GM19397 (cell line): ENCODE data around the gene ASPHD2.
"Not testable (repeated sequence)": the region's sequence is repeated elsewhere in the genome, so short reads cannot be mapped to it uniquely, and the experiment has no call there.

Source experiments
- ATAC-seq: cut with Tn5 transposase; IDR thresholded peaks from one replicate; pipeline ENCODE4 v1.9.1; 2021; ENCODE audit warnings: mild to moderate bottlenecking, moderate library complexity; ENCODE audit not compliant: unreplicated experiment

Gene ASPHD2

DNA sequence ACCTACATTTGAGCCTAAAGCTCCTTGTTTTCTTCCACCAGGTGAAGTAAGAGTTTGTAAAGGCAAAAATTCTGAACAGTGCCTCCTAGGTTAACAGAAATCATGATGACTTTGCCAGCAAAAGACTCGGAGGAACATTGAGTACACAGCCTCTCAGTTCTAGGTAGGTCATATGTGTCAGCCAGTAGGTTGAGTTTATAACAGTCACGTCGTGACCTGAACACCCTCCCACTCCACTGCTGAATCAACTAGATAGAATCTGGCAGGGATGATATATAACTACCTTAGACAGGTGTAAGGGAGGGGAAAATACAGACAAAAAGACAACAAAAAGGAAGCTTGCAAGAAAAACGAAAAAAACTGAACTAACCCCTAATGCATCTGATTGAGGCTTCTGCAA is 12.8 kb upstream of the ASPHD2 start:
- ATAC-seq, result no peak

DNA sequence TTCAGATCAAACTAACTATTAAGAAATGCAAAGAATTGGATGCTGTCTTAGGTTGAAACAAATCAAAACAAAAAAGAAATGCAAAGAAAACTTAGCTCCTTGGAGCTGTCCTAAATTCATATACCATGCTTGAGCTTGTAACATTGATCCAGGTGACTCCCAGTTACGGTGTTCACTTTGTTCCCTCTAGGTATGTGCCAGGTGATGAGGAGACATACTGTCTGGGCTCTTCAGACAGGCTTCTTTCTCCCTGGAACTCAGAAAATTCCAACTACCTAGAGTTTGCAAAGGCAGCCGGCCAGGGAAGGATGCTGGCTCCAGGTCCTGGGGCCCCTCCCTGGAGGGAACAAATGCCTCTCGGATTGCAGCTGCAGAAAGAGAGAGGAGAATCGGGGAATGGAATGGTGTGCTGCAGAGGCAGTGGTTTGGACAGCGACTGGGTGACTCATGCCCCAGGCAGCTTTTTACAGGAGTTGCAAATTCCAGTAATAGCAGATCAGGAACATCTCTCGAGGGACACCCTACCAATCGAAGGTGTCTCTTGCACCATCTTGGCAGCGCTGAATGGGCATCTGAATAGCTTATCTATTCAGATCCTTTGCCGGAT is 12.3 kb upstream of the ASPHD2 start:
- no peak for ATAC-seq

DNA sequence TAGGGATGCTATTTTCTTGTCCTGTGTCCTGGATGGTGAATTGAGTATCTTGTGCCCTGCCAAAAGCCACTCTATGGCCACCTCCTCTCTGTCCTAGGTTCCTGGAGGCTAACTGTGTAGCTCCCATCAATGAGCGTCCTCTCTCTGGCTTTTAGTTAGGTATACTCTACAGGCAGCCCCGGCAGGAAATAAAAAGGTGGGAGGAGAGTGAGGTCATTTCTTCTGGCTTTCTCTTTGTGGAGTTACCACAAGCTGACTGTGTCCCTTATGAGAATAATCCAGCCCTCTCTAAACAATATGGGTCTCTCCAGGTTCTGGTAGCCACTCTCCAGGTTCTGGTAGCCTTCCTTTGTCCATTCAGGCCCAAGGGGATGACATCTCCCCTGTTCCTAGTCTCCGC is 11.7 kb upstream of the ASPHD2 start:
- no peak for ATAC-seq

DNA sequence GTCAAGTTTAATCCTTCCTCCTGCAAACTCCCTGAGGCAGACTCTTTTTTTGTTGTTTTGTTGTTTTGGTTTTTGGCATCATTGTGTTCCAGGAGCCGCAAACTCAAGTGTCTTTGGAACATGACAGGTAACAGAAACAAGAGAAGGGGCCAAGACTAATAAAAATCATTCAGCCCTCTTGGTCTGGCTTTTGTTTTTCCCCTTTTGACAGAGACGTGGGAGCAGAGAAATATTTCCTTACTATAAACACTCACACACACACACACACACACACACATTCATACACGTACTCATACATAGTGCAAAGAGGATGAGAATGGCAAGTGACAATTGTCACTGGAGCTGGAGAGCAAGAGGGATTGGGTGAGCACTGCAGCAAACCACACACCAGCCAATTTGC is 10.4 kb upstream of the ASPHD2 start:
- ATAC-seq, result no peak

DNA sequence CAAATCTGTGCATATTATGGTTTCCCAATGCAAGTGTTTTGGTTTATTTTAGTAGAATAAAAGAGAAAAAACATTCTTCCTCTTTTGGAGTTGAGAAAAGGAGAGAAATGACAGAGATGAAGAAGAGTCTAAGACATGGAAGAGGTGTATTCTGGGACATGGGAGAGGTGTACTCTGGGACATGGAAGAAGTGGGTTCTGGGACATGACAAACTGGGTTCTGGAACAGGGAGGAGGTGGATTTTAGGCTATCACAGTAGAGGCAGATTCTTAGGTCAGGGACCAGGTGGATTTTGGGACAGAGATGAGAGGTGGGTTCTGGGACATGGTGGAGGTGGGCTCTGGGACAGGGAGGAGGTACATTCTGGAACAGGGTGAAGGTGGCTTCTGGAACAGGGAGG is 2.1 kb upstream of the ASPHD2 start:
- ATAC-seq, result no peak

DNA sequence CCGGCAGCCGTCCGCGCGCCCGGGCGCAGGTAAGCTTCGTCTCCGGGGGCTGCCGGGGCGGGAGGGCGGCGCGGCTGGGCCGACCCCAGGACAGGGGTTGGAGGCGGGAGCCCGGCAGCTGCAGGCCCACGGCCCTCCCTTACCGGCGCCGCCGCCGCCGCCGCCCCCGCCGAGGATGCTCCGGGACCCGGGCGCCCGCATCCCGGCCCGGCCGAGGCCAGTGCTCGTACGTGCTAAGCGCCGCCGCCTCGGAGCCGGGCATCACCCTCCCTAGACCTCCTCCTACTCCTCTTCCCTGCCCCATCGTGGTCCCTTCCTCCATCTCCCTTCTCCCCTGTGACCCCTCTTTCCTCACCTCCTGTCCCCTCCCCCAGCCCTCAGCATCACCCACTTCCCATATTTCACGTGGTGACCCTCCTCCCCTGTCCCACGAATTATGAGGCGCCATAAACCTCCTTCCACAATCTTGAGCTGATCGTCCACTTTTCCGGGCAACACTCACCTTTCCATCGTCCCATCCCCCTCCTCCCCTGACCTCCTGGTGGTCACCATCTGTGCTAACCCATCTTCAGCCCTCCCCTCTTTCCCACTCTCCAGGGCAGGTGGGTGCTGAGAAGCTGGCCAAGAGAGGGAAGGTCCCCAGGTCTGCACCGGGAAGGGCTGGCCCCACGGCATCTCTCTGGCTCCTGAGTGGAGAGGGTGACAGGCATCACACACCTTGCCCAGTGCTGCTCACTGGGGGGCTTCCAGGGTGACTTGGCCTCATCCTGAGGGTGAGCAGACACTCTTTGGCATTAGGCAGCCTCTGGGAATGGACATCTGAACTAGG is 612 bp downstream of the ASPHD2 start:
- ATAC-seq, result peak; percentile 16

DNA sequence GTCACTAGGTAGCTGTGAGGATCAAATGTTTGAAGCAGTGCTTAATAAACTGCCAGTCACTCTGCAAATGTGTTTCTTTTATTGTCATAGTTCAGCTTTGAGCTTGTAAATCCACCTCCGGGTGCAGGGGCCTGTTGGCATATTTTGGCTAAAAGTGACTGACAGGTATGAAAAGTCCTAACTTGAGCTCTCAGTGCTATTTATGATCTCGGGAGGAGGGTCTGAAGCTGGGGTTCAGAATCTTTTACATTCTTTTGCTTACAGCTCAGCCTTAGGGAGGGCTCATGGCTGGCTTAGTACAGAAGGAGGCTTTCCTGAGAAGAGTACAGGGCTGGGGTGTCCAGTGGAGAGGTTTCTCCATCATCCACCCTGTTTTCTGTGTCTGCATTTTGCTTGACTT is 1.5 kb downstream of the ASPHD2 start:
- ATAC-seq, result no peak

DNA sequence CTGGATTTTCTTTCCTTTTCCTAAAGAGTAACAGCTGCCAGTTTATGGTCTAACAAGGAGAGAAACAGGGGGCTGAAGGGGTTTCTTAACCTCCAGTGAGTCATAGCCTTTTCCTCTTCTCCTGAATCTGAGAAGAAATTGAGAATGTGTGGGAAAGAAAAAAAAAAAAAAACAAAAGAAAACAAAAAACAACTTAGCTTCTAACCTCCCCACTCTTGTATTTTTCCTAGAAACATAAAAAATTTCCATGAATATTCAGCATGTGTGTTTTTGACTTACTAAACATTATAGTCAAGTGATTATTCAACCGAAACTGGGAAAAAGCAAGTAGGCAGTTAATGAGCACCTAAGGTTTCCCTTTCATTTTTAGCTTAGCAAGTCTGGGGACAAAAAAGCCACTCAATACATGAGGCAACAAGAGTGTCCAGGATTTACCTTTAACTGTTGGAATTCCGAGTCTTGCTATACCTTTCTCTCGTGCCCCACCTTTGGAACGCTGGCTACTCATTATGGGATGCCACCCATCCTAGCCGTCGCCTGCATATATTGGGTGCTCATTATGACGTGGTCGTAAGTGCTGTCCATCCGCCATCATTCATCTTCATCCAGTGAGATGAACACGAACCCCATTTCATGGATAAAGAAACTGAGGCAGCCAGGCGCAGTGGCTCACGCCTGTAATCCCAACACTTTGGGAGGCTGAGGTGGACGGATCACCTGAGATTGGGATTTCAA is 2.4 kb downstream of the ASPHD2 start:
- no peak for ATAC-seq

DNA sequence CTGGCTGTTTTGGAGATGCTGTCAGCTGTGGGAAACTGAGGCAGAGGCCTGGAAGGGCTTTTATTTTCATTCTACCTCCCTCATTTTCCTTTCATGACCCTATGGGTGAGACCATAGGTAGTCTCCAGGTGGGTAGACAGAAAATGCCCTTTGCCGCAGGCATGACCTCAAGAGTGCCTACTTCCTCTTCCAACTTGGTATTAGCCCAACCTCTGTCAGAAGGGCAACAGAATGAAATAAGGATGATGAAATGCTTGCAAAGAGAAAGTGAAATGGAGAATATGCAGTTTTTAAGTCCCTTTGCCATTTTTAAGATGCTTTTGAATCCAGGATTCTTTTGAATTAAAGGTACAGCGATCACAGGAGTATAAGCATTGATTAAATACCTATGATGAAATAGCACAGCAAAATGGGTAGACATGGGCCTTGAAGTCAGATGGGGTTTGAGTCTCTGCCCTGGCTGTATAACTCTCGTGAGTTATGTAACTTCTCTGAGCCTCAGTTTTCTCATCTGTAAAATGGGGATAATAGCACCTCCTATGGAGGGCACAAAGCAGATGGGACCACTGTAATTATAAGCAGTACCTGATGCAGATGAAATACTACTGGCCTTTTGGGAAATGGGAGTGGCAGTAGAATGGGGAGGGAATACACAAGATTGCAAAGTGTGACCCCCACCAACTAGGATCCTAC is 3.7 kb downstream of the ASPHD2 start:
- ATAC-seq, result no peak

DNA sequence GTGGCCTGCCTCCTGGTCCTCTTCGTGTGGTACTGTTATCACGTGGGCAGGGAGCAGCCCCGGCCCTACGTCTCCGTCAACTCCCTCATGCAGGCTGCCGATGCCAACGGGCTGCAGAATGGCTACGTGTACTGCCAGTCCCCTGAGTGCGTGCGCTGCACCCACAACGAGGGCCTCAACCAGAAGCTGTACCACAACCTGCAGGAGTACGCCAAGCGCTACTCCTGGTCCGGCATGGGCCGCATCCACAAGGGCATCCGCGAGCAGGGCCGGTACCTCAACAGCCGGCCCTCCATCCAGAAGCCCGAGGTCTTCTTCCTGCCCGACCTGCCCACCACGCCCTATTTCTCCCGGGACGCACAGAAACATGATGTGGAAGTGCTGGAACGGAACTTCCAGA is 4.7 kb downstream of the ASPHD2 start:
- ATAC-seq, result no peak

DNA sequence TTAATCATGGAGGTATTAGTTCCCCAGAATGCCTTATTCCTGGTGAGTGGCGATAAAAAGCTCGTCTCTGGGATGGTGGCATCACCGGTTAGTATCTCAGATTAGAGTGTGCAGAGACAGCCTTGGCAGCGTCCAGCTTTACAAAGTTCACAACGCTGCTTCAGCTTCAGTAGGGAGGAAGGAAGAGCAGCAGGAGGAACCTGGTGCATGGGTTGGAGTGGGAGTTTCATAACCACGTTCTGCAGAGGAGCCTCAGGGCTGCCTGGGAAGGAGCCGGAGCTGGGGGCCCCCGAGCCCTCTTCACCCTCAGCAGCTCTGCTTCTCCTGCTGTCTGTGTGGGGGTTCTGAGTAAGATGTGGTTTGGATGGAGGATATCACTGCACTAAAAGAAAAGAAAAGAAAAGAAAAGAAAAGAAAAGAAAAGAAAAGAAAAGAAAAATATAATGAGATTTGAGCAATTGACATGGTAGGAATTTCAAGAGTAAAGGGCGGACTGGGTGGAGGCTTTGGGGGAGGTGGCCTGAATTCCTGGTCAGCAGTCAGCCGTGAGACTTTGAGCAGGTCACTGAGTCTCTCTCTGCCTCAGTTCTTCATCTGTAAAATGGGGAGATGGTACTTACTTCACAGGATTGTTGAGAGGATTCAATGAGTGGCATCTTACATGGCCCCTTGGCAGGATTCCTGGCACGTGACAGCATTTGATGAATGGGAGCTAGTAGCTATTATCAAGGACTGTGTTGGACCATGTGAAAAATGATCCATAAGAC is 6.5 kb downstream of the ASPHD2 start:
- no peak for ATAC-seq

DNA sequence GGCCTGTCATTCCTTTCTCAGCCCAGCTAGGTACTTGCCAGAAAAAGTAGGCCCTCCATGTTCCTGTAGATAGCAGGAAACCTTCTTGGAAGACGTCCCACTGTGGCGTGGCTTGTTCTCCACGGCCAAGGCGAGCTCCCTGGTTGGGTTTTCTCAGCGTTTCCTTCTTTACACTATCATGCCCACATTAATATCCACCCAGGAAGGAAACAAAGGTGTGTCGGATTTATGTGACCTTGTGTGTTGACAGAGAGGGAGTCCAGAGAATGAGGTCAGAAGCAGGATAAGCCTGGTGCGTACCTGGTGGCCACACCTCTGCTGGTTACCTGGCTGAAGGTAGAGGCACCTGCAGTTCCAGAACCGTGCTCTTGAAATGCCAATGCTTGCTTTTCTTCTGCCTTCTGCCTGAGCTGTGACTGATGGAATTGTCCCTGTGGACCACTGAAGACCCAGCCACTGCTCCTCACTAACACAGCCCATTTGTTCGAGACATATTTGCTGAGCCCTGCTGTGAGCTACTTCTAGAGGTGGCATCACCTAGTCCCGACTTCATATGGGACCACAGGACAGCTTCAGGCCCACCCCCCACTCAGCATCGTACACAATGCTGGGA is 7.9 kb downstream of the ASPHD2 start:
- no peak for ATAC-seq

DNA sequence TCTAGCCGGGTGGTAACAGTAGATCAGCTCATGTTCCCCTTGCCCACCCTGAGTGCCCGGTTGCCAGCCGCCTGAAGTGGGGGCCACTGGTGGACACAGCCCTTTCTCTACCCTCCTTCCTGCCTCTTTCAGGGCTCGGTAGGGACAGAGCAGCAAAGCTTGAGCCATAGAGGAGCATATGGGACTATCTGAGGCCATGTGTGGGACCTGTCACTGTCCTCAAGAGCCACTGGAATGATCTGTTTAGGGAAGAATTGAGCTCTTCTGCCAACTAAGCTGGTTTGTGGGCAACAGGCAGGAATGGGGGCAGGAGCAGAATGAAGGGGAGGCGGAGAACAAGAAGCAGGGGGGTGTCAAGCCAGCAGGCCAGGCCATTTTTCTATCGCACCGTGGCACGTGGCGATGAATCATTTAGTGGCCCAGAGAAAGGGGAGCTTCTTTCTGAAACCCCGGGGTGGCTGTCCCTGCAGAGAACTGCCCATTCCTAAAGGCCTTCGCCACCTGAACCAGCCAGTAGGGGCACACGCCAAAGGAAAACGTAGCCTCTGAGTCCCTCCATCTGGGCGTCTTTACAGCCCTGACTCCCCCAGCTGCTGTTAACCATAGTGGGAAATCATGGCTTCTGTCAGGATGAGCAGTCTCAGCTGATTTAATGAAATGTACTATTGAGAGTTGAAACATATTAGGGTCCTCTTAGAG is 8.8 kb downstream of the ASPHD2 start:
- ATAC-seq, result no peak

DNA sequence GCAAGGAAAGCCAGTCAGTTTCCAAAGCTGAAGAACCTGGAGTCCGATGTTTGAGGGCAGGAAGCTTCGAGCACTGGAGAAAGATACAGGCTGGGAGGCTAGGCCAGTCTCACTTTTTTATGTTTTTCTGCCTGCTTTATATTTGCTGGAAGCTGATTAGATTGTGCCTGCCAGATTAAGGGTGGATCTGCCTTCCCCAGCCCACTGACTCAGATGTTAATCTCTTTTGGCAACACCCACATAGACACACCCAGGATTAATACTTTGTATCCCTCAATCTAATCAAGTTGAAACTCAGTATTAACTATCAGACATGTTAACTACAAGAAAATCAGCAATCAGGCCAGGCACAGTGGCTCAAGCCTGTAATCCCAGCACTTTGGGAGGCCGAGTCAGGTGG is 9.7 kb downstream of the ASPHD2 start:
- not testable (repeated sequence) for ATAC-seq

DNA sequence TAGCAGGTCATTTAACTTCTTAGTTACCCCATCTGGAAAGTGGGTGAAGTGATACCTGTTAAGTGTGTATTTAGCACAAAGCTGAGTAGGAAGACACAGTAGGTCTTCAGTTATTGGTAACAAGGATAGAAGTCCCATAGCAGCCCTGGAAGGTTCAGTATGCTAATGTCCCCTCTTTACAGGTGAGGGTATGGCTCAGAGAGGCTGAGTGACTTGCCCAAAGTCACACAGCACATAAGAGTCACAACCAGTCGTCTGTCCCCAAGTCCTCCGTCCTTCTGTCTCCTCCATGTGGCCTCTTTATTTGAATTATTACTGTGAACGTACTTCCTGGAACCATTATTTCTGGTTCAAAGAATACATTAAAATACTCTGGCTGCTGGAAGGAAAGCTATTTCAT is 10.5 kb downstream of the ASPHD2 start:
- ATAC-seq, result no peak

DNA sequence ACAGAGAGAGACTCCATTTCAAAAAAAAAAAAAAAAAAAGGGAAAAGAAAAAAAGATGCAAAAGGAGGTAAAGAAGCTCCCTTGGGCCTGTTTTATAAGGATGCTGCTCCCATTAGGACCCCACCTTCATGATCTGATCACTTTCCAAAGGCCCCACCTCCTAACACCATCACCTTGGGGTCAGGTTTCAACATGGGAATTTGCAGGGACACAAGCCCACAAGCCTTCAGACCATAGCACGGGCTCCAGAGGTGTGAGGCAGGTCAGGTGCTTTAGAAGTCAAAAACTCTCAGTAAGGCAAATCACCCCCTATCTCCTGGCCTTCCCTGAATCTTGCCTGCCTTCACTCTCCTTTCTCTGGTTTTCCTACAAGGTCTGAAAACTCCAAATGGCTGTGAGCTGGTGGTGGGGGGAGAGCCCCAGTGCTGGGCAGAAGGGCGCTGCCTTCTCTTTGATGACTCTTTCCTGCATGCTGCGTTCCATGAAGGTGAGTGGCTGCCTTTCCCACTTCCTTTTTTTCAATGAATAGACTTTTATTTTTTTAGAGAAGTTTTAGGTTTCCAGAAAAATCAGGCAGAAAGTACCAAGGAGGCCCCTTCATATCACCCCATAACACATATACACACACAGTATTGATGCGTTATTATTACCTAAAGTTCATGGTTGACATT is 13.2 kb downstream of the ASPHD2 start:
- ATAC-seq, result no peak

DNA sequence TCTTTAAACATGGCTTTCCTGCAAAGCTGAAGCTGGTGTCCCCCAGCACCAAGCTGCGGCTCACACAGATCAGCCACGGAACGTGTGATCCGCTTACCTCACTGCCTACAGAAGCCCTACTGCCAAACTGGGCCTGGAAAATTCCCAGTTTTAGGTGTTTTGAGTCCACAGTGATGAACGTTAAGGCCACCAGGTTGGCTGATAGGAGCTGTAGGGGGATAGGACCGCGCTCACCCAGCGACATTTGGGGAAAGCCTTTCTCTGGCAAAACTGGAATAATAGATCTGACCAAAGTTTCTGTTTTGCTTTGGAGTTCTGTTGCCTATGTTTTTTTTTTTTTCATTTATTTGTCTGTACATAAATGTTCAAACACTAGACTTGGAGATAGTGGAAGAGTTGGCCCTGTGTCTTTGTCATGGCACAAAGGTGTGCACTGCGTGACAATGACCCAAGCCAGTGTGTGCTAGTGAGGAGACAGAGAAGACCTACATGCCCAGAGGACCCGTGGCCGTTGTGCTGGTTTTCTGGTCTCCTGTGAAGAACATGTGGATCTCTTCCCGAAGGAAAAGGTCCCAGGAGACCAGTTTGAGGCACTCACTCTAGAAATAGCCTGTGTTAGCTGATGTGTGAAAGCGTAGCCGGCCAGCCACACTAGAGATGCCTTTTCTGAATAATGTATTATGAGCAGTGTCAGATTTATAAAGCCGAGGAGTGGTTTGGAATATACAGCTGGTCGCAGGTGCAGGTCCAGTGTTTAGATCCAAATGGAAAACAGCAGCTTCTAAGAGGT is 15.0 kb downstream of the ASPHD2 start:
- no peak for ATAC-seq

DNA sequence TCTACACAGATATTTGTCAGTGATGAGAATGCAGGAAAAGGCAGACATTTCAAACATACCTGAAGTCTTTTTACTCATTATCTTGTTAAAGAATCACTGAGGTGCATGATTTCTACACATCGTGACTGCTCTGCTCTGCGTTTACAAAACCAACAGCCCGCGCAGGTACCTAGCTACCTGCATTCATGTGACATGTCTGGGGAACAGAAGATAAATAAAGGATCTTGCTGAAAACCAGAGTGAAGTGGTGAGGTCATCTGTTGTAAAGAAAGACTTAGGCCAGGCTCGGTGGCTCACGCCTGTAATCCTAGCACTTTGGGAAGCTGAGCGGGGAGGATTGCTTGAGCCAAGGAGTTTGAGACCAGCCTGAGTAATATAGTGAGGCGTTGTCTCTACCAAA is 15.7 kb downstream of the ASPHD2 start:
- no peak for ATAC-seq
